ENCODE results near the gene TSPAN10. TPM values are rescaled to one million over a fixed set of nuclear protein-coding genes. Genes with fewer than 3 reads are reported as not detected.

The TSPAN10 gene
- total RNA-seq, 1 experiment from 2014 or later = 1.7 TPM

GRCh38 chr17:81683584-81684441 is 46.8 kb downstream of the TSPAN10 start, which contains the start of the genes ARL16 and HGS:
ARL16 (minus strand) TSS chr17:81683797; CDS start chr17:81683753, 44 bp downstream.
HGS (plus strand) TSS chr17:81684011; CDS start chr17:81684067, 56 bp downstream.
- peaks cover 57% of the 10 kb centered on the region for H3K79me2 ChIP-seq (ENCODE audit: low read length)

GRCh38 chr17:81684442-81684911 is 47.5 kb downstream of the TSPAN10 start:
- Histone ChIP-seq H3K36me3 (ENCODE audit: insufficient read depth, low read length) (peaks cover 15% of the 10 kb centered on the region; the same call in 1 of the 2 replicates), H2AFZ (ENCODE audit: low read length) (no peak overlapping the region), H3K9me2 (replicated peaks; ENCODE audit: insufficient read depth, low read length) (no peaks in the 10 kb centered on the region), H3K79me2 (ENCODE audit: low read length) (peaks cover 57% of the 10 kb centered on the region), H3K4me1 (ENCODE audit: low read length) (peaks cover 23% of the 10 kb centered on the region), H3K9ac (ENCODE audit: low read length) (peak overlapping the region; percentile 79), H4K20me1 (ENCODE audit: insufficient read depth, low read depth, low read length) (peaks cover 28% of the 10 kb centered on the region), H3K27me3 (ENCODE audit: low read length) (no peaks in the 10 kb centered on the region), H3K4me2 (ENCODE audit: low read depth, low read length, poor library complexity, severe bottlenecking) (peak overlapping the region; percentile 92), H3K27ac (ENCODE audit: low read length) (peak overlapping the region; percentile 21; the same call in 1 of the 2 replicates), H3K9me3 (ENCODE audit: low read length) (no peaks in the 10 kb centered on the region), H3K4me3 (ENCODE audit: low read length) (peak overlapping the region; percentile 74)
- no peak for DNase-seq

More at GRCh38 chr17:81683584-81684441, 46.8 kb downstream of the TSPAN10 start, which contains the start of the genes ARL16 and HGS:
- DNase-seq = peak; percentile 100
- H3K9me3 ChIP-seq (ENCODE audit: low read length) = no peaks in the 10 kb centered on the region
- peaks cover 28% of the 10 kb centered on the region for H4K20me1 ChIP-seq (ENCODE audit: insufficient read depth, low read depth, low read length)
- H3K4me1 ChIP-seq (ENCODE audit: low read length) = peaks cover 23% of the 10 kb centered on the region
- no peaks in the 10 kb centered on the region for H3K27me3 ChIP-seq (ENCODE audit: low read length)
- H3K36me3 ChIP-seq (ENCODE audit: insufficient read depth, low read length) = peaks cover 15% of the 10 kb centered on the region; the same call in 1 of the 2 replicates
- peak within 1 kb of the TSS; percentile 96 for H3K9ac ChIP-seq (ENCODE audit: low read length)
- H3K27ac ChIP-seq (ENCODE audit: low read length) = peak within 1 kb of the TSS; percentile 45; the same call in 1 of the 2 replicates
- peak within 1 kb of the TSS; percentile 55; the same call in 1 of the 2 replicates for H2AFZ ChIP-seq (ENCODE audit: low read length)
- peak within 1 kb of the TSS; percentile 74 for H3K4me3 ChIP-seq (ENCODE audit: low read length)
- peak within 1 kb of the TSS; percentile 92 for H3K4me2 ChIP-seq (ENCODE audit: low read depth, low read length, poor library complexity, severe bottlenecking)
- H3K9me2 ChIP-seq (replicated peaks; ENCODE audit: insufficient read depth, low read length) = no peaks in the 10 kb centered on the region

GRCh38 chr17:81685108-81685507 is 48.1 kb downstream of the TSPAN10 start:
- H3K4me3 ChIP-seq (ENCODE audit: low read length) = peak overlapping the region; percentile 74
- no peaks in the 10 kb centered on the region for H3K9me3 ChIP-seq (ENCODE audit: low read length)
- no peak for DNase-seq
- no peaks in the 10 kb centered on the region for H3K27me3 ChIP-seq (ENCODE audit: low read length)
- peaks cover 57% of the 10 kb centered on the region for H3K79me2 ChIP-seq (ENCODE audit: low read length)
- no peaks in the 10 kb centered on the region for H3K9me2 ChIP-seq (replicated peaks; ENCODE audit: insufficient read depth, low read length)
- H3K27ac ChIP-seq (ENCODE audit: low read length) = no peak overlapping the region
- peak overlapping the region; percentile 79 for H3K9ac ChIP-seq (ENCODE audit: low read length)
- no peak overlapping the region for H2AFZ ChIP-seq (ENCODE audit: low read length)
- peaks cover 28% of the 10 kb centered on the region for H4K20me1 ChIP-seq (ENCODE audit: insufficient read depth, low read depth, low read length)
- peaks cover 23% of the 10 kb centered on the region for H3K4me1 ChIP-seq (ENCODE audit: low read length)
- H3K36me3 ChIP-seq (ENCODE audit: insufficient read depth, low read length) = peaks cover 15% of the 10 kb centered on the region; the same call in 1 of the 2 replicates
- peak overlapping the region; percentile 92 for H3K4me2 ChIP-seq (ENCODE audit: low read depth, low read length, poor library complexity, severe bottlenecking)

- Histone ChIP-seq H3K27me3 (ENCODE audit: low read length) (no peaks in the 10 kb centered on the region), H3K79me2 (ENCODE audit: low read length) (peaks cover 55% of the 10 kb centered on the region), H3K4me3 (ENCODE audit: low read length) (no peak overlapping the region), H3K27ac (ENCODE audit: low read length) (no peak overlapping the region), H3K4me1 (ENCODE audit: low read length) (peaks cover 23% of the 10 kb centered on the region), H3K4me2 (ENCODE audit: low read depth, low read length, poor library complexity, severe bottlenecking) (no peak overlapping the region), H2AFZ (ENCODE audit: low read length) (no peak overlapping the region), H4K20me1 (ENCODE audit: insufficient read depth, low read depth, low read length) (peaks cover 28% of the 10 kb centered on the region), H3K36me3 (ENCODE audit: insufficient read depth, low read length) (peaks cover 15% of the 10 kb centered on the region; the same call in 1 of the 2 replicates), H3K9me3 (ENCODE audit: low read length) (no peaks in the 10 kb centered on the region), H3K9me2 (replicated peaks; ENCODE audit: insufficient read depth, low read length) (no peaks in the 10 kb centered on the region), H3K9ac (ENCODE audit: low read length) (no peak overlapping the region)
- no peak for DNase-seq
Measured at GRCh38 chr17:81686614-81687013, 49.6 kb downstream of the TSPAN10 start.

GRCh38 chr17:81687770-81688541 is 51.0 kb downstream of the TSPAN10 start:
- Histone ChIP-seq H3K9ac (ENCODE audit: low read length) (no peak overlapping the region), H4K20me1 (ENCODE audit: insufficient read depth, low read depth, low read length) (peaks cover 23% of the 10 kb centered on the region)

GRCh38 chr17:81688616-81689015 is 51.6 kb downstream of the TSPAN10 start:
- no peak overlapping the region for H3K27ac ChIP-seq (ENCODE audit: low read length)
- H3K4me3 ChIP-seq (ENCODE audit: low read length) = no peak overlapping the region
- no peak overlapping the region for H2AFZ ChIP-seq (ENCODE audit: low read length)
- H3K4me2 ChIP-seq (ENCODE audit: low read depth, low read length, poor library complexity, severe bottlenecking) = no peak overlapping the region
- peaks cover 36% of the 10 kb centered on the region for H3K79me2 ChIP-seq (ENCODE audit: low read length)
- H3K4me1 ChIP-seq (ENCODE audit: low read length) = peaks cover 17% of the 10 kb centered on the region
- H4K20me1 ChIP-seq (ENCODE audit: insufficient read depth, low read depth, low read length) = peaks cover 20% of the 10 kb centered on the region
- no peak for DNase-seq
- no peaks in the 10 kb centered on the region for H3K9me2 ChIP-seq (replicated peaks; ENCODE audit: insufficient read depth, low read length)
- no peaks in the 10 kb centered on the region for H3K9me3 ChIP-seq (ENCODE audit: low read length)
- H3K27me3 ChIP-seq (ENCODE audit: low read length) = no peaks in the 10 kb centered on the region
- no peak overlapping the region for H3K9ac ChIP-seq (ENCODE audit: low read length)
- H3K36me3 ChIP-seq (ENCODE audit: insufficient read depth, low read length) = peaks cover 17% of the 10 kb centered on the region; the same call in 1 of the 2 replicates

More at GRCh38 chr17:81687770-81688541, 51.0 kb downstream of the TSPAN10 start:
- Histone ChIP-seq H3K27me3 (ENCODE audit: low read length) (no peaks in the 10 kb centered on the region), H3K4me2 (ENCODE audit: low read depth, low read length, poor library complexity, severe bottlenecking) (no peak overlapping the region), H3K27ac (ENCODE audit: low read length) (no peak overlapping the region), H2AFZ (ENCODE audit: low read length) (no peak overlapping the region), H3K4me1 (ENCODE audit: low read length) (peaks cover 17% of the 10 kb centered on the region), H3K36me3 (ENCODE audit: insufficient read depth, low read length) (peaks cover 15% of the 10 kb centered on the region; the same call in 1 of the 2 replicates), H3K9me2 (replicated peaks; ENCODE audit: insufficient read depth, low read length) (no peaks in the 10 kb centered on the region), H3K9me3 (ENCODE audit: low read length) (no peaks in the 10 kb centered on the region), H3K79me2 (ENCODE audit: low read length) (peaks cover 42% of the 10 kb centered on the region), H3K4me3 (ENCODE audit: low read length) (no peak overlapping the region)
- no peak for DNase-seq

- H3K4me3 ChIP-seq (ENCODE audit: low read length) = no peak overlapping the region
- no peak overlapping the region for H3K9ac ChIP-seq (ENCODE audit: low read length)
- peaks cover 17% of the 10 kb centered on the region; the same call in 1 of the 2 replicates for H3K36me3 ChIP-seq (ENCODE audit: insufficient read depth, low read length)
- H3K4me2 ChIP-seq (ENCODE audit: low read depth, low read length, poor library complexity, severe bottlenecking) = no peak overlapping the region
- no peaks in the 10 kb centered on the region for H3K27me3 ChIP-seq (ENCODE audit: low read length)
- H3K79me2 ChIP-seq (ENCODE audit: low read length) = peaks cover 24% of the 10 kb centered on the region
- H3K4me1 ChIP-seq (ENCODE audit: low read length) = peaks cover 10% of the 10 kb centered on the region
- H3K27ac ChIP-seq (ENCODE audit: low read length) = no peak overlapping the region
- H3K9me2 ChIP-seq (replicated peaks; ENCODE audit: insufficient read depth, low read length) = no peaks in the 10 kb centered on the region
- DNase-seq = no peak
- peaks cover 21% of the 10 kb centered on the region for H4K20me1 ChIP-seq (ENCODE audit: insufficient read depth, low read depth, low read length)
- H3K9me3 ChIP-seq (ENCODE audit: low read length) = no peaks in the 10 kb centered on the region
- H2AFZ ChIP-seq (ENCODE audit: low read length) = no peak overlapping the region
Measured at GRCh38 chr17:81690066-81690465, 53.1 kb downstream of the TSPAN10 start.
